PC-3 (cell line): Measurements from ENCODE around the gene TANC1.

ENCODE experiments used
- EZH2phosphoT487 ChIP-seq: fragments of 300-600 bp; sonication (generic); IDR thresholded peaks from 2 replicates; pipeline ENCODE4 v1.6.1; 2018; ENCODE audit warnings: mild to moderate bottlenecking, antibody characterized with exemption, low read length, borderline replicate concordance
- TF ChIP-seq, protein P1 (sequence below): fragments of 300-600 bp; sonication (generic); conservative IDR thresholded peaks from 2 replicates; pipeline ENCODE4 v1.5.1; 2017; ENCODE audit warnings: antibody characterized with exemption, low read depth, mild to moderate bottlenecking, low read length

DNA sequence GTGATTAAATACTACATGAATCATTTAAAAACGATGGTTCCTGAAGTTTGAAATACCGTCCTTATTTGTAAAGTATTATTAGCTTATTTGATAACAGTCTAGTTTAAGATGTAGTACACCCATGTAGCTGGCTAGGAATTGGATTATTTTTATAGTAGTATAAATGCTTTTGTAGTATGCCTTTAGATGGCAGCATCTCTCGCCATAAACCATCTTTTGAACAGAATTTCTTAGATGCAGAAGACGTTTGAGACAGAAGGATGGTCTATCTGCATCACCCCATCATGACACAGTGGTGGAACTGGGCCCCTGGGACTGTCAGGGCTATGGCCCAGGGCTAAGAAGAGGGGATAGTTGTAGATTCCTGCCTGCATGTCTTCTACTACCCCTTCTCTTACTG is 165.4 kb downstream of the TANC1 start:
- TF ChIP-seq, protein P1, sequence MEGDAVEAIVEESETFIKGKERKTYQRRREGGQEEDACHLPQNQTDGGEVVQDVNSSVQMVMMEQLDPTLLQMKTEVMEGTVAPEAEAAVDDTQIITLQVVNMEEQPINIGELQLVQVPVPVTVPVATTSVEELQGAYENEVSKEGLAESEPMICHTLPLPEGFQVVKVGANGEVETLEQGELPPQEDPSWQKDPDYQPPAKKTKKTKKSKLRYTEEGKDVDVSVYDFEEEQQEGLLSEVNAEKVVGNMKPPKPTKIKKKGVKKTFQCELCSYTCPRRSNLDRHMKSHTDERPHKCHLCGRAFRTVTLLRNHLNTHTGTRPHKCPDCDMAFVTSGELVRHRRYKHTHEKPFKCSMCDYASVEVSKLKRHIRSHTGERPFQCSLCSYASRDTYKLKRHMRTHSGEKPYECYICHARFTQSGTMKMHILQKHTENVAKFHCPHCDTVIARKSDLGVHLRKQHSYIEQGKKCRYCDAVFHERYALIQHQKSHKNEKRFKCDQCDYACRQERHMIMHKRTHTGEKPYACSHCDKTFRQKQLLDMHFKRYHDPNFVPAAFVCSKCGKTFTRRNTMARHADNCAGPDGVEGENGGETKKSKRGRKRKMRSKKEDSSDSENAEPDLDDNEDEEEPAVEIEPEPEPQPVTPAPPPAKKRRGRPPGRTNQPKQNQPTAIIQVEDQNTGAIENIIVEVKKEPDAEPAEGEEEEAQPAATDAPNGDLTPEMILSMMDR: no peak; the same call in 1 of the 2 replicates
- TF ChIP-seq EZH2phosphoT487: no peak
